Measurements from ENCODE around the gene DNAH14. TPM values are rescaled to one million over a fixed set of nuclear protein-coding genes. Genes with fewer than 3 reads are reported as not detected.

Gene DNAH14
- total and polyA plus RNA-seq, 2 of the 13 experiments (the other 11 are each of a cell fraction or from before 2014, with no cell fraction given) = 4.5 to 27.5 TPM

GRCh38 chr1:225427235-225428067 is 498.0 kb downstream of the DNAH14 start, which contains the start of gene LBR (continued):
- no peak for TF ChIP-seq SKIL (CRISPR knock-in tag; IDR thresholded peaks at IDR 0.05; ENCODE audit: borderline replicate concordance)
- 0 out of 2 replicates have a peak, but pooled peaks have one; percentile 26 for TF ChIP-seq ZNF468 (CRISPR knock-in tag; IDR thresholded peaks at IDR 0.05)
- 0 out of 2 replicates have a peak, but pooled peaks have one; percentile 0 for TF ChIP-seq ZMAT3 (CRISPR knock-in tag; conservative IDR thresholded peaks at IDR 0.05)
- TF ChIP-seq TMF1 (CRISPR knock-in tag; IDR thresholded peaks at IDR 0.05; ENCODE audit: low read depth) = 0 out of 2 replicates have a peak, but pooled peaks have one; percentile 65
- TF ChIP-seq FOXP1 (IDR thresholded peaks at IDR 0.05) = no peak
- TF ChIP-seq FOXP1 (CRISPR knock-in tag; IDR thresholded peaks at IDR 0.05) = no peak
- peak; percentile 27; the same call in 1 of the 2 replicates for TF ChIP-seq ZNF816 (CRISPR knock-in tag; IDR thresholded peaks at IDR 0.05; ENCODE audit: borderline replicate concordance)
- TF ChIP-seq PHF8 (CRISPR knock-in tag; IDR thresholded peaks at IDR 0.05) = peak; percentile 74
- TF ChIP-seq, protein P1, sequence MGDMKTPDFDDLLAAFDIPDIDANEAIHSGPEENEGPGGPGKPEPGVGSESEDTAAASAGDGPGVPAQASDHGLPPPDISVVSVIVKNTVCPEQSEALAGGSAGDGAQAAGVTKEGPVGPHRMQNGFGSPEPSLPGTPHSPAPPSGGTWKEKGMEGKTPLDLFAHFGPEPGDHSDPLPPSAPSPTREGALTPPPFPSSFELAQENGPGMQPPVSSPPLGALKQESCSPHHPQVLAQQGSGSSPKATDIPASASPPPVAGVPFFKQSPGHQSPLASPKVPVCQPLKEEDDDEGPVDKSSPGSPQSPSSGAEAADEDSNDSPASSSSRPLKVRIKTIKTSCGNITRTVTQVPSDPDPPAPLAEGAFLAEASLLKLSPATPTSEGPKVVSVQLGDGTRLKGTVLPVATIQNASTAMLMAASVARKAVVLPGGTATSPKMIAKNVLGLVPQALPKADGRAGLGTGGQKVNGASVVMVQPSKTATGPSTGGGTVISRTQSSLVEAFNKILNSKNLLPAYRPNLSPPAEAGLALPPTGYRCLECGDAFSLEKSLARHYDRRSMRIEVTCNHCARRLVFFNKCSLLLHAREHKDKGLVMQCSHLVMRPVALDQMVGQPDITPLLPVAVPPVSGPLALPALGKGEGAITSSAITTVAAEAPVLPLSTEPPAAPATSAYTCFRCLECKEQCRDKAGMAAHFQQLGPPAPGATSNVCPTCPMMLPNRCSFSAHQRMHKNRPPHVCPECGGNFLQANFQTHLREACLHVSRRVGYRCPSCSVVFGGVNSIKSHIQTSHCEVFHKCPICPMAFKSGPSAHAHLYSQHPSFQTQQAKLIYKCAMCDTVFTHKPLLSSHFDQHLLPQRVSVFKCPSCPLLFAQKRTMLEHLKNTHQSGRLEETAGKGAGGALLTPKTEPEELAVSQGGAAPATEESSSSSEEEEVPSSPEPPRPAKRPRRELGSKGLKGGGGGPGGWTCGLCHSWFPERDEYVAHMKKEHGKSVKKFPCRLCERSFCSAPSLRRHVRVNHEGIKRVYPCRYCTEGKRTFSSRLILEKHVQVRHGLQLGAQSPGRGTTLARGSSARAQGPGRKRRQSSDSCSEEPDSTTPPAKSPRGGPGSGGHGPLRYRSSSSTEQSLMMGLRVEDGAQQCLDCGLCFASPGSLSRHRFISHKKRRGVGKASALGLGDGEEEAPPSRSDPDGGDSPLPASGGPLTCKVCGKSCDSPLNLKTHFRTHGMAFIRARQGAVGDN (CRISPR knock-in tag; IDR thresholded peaks at IDR 0.05) = peak; percentile 59
- TF ChIP-seq, protein P2, sequence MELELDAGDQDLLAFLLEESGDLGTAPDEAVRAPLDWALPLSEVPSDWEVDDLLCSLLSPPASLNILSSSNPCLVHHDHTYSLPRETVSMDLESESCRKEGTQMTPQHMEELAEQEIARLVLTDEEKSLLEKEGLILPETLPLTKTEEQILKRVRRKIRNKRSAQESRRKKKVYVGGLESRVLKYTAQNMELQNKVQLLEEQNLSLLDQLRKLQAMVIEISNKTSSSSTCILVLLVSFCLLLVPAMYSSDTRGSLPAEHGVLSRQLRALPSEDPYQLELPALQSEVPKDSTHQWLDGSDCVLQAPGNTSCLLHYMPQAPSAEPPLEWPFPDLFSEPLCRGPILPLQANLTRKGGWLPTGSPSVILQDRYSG (CRISPR knock-in tag; IDR thresholded peaks at IDR 0.05) = 0 out of 2 replicates have a peak, but pooled peaks have one; percentile 73
- TF ChIP-seq, protein P3, sequence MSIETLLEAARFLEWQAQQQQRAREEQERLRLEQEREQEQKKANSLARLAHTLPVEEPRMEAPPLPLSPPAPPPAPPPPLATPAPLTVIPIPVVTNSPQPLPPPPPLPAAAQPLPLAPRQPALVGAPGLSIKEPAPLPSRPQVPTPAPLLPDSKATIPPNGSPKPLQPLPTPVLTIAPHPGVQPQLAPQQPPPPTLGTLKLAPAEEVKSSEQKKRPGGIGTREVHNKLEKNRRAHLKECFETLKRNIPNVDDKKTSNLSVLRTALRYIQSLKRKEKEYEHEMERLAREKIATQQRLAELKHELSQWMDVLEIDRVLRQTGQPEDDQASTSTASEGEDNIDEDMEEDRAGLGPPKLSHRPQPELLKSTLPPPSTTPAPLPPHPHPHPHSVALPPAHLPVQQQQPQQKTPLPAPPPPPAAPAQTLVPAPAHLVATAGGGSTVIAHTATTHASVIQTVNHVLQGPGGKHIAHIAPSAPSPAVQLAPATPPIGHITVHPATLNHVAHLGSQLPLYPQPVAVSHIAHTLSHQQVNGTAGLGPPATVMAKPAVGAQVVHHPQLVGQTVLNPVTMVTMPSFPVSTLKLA (IDR thresholded peaks at IDR 0.05) = no peak
- TF ChIP-seq, protein P4, sequence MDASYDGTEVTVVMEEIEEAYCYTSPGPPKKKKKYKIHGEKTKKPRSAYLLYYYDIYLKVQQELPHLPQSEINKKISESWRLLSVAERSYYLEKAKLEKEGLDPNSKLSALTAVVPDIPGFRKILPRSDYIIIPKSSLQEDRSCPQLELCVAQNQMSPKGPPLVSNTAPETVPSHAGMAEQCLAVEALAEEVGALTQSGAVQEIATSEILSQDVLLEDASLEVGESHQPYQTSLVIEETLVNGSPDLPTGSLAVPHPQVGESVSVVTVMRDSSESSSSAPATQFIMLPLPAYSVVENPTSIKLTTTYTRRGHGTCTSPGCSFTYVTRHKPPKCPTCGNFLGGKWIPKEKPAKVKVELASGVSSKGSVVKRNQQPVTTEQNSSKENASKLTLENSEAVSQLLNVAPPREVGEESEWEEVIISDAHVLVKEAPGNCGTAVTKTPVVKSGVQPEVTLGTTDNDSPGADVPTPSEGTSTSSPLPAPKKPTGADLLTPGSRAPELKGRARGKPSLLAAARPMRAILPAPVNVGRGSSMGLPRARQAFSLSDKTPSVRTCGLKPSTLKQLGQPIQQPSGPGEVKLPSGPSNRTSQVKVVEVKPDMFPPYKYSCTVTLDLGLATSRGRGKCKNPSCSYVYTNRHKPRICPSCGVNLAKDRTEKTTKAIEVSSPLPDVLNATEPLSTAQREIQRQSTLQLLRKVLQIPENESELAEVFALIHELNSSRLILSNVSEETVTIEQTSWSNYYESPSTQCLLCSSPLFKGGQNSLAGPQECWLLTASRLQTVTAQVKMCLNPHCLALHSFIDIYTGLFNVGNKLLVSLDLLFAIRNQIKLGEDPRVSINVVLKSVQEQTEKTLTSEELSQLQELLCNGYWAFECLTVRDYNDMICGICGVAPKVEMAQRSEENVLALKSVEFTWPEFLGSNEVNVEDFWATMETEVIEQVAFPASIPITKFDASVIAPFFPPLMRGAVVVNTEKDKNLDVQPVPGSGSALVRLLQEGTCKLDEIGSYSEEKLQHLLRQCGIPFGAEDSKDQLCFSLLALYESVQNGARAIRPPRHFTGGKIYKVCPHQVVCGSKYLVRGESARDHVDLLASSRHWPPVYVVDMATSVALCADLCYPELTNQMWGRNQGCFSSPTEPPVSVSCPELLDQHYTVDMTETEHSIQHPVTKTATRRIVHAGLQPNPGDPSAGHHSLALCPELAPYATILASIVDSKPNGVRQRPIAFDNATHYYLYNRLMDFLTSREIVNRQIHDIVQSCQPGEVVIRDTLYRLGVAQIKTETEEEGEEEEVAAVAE (CRISPR knock-in tag; IDR thresholded peaks at IDR 0.05; ENCODE audit: borderline replicate concordance) = no peak
- TF ChIP-seq HNRNPK (IDR thresholded peaks at IDR 0.05; ENCODE audit: low read depth, low read length, poor library complexity, severe bottlenecking) = peak; percentile 14
- peak; percentile 47; the same call in 1 of the 2 replicates for TF ChIP-seq ZNF773 (CRISPR knock-in tag; IDR thresholded peaks at IDR 0.05; ENCODE audit: borderline replicate concordance)
